ENCODE measurements around the gene JOSD1. TPM values are rescaled to one million over a fixed set of nuclear protein-coding genes. Genes with fewer than 3 reads are reported as not detected.

JOSD1 gene
- total RNA-seq, 1 experiment from 2014 or later = 84.9 TPM

- H3K4me1 Mint-ChIP-seq (ENCODE audit: insufficient read depth, unreplicated experiment) = peaks cover 4% of the 10 kb centered on the region
- H3K27ac Mint-ChIP-seq (ENCODE audit: low read depth, unreplicated experiment) = no peak overlapping the region
- DNase-seq (ENCODE audit: unreplicated experiment) = no peak
- no peak for TF ChIP-seq CTCF (IDR thresholded peaks at IDR 0.05; ENCODE audit: unreplicated experiment)
- ChIA-PET CTCF (interaction anchor here (0.6 to 1.1 kb wide), 2 partner anchors 27 to 61 kb away, joined by 3 to 4 read pairs; no protein-coding TSS in a partner anchor), POLR2A (interaction anchor here (0.6 to 2.9 kb wide), 3 partner anchors 13 to 689 kb away, joined by 3 to 9 read pairs (median 3); partner anchors contain the start of gene CBX7)
- BruUV-seq (replicated peaks) = no TSS peak
- no peak overlapping the region for H3K4me3 Mint-ChIP-seq (ENCODE audit: unreplicated experiment)
- H3K9me3 Mint-ChIP-seq (ENCODE audit: unreplicated experiment) = no peaks in the 10 kb centered on the region
- intact Hi-C loops (cut with micrococcal nuclease) = no loop called here
- no peaks in the 10 kb centered on the region for H3K27me3 Mint-ChIP-seq (ENCODE audit: insufficient read depth, unreplicated experiment)
- peaks cover 81% of the 10 kb centered on the region for H3K36me3 Mint-ChIP-seq (ENCODE audit: insufficient read depth, unreplicated experiment)
These were observed 40.8 kb upstream of the JOSD1 start for GRCh38 chr22:38741576-38741975.

- BruUV-seq (replicated peaks) = no TSS peak
- H3K4me3 Mint-ChIP-seq (ENCODE audit: unreplicated experiment) = no peak overlapping the region
- peaks cover 4% of the 10 kb centered on the region for H3K4me1 Mint-ChIP-seq (ENCODE audit: insufficient read depth, unreplicated experiment)
- no peaks in the 10 kb centered on the region for H3K27me3 Mint-ChIP-seq (ENCODE audit: insufficient read depth, unreplicated experiment)
- H3K36me3 Mint-ChIP-seq (ENCODE audit: insufficient read depth, unreplicated experiment) = peaks cover 84% of the 10 kb centered on the region
- H3K27ac Mint-ChIP-seq (ENCODE audit: low read depth, unreplicated experiment) = no peak overlapping the region
- intact Hi-C loops (cut with micrococcal nuclease) = no loop called here
- H3K9me3 Mint-ChIP-seq (ENCODE audit: unreplicated experiment) = no peaks in the 10 kb centered on the region
- CTCF ChIA-PET = interaction anchor here (0.6 to 1.1 kb wide), 2 partner anchors 28 to 61 kb away, joined by 3 to 4 read pairs; no protein-coding TSS in a partner anchor
- DNase-seq (ENCODE audit: unreplicated experiment) = no peak
- POLR2A ChIA-PET = interaction anchor here (0.6 to 2.9 kb wide), 3 partner anchors 14 to 688 kb away, joined by 3 to 9 read pairs (median 3); partner anchors contain the start of gene CBX7
- no peak for TF ChIP-seq CTCF (IDR thresholded peaks at IDR 0.05; ENCODE audit: unreplicated experiment)
These were observed 40.4 kb upstream of the JOSD1 start for GRCh38 chr22:38741166-38741565.

- BruUV-seq (replicated peaks) = no TSS peak
- DNase-seq (ENCODE audit: unreplicated experiment) = no peak
- CTCF ChIA-PET = no interaction called here
- H3K4me3 Mint-ChIP-seq (ENCODE audit: unreplicated experiment) = no peak overlapping the region
- peaks cover 80% of the 10 kb centered on the region for H3K36me3 Mint-ChIP-seq (ENCODE audit: insufficient read depth, unreplicated experiment)
- intact Hi-C loops (cut with micrococcal nuclease) = no loop called here
- no peaks in the 10 kb centered on the region for H3K27me3 Mint-ChIP-seq (ENCODE audit: insufficient read depth, unreplicated experiment)
- H3K4me1 Mint-ChIP-seq (ENCODE audit: insufficient read depth, unreplicated experiment) = peaks cover 4% of the 10 kb centered on the region
- H3K9me3 Mint-ChIP-seq (ENCODE audit: unreplicated experiment) = no peaks in the 10 kb centered on the region
- TF ChIP-seq CTCF (IDR thresholded peaks at IDR 0.05; ENCODE audit: unreplicated experiment) = no peak
- H3K27ac Mint-ChIP-seq (ENCODE audit: low read depth, unreplicated experiment) = no peak overlapping the region
- POLR2A ChIA-PET = interaction anchor here (0.6 to 1.0 kb wide), 2 partner anchors 17 to 412 kb away, joined by 3 read pairs; partner anchors contain the start of gene CBX7
These were observed 40.0 kb upstream of the JOSD1 start for GRCh38 chr22:38740754-38741153.

- ChIA-PET CTCF (no interaction called here), POLR2A (interaction anchor here (0.6 to 1.3 kb wide), 2 partner anchors 14 to 16 kb away, joined by 3 to 4 read pairs; no protein-coding TSS in a partner anchor)
- BruUV-seq (replicated peaks) = no TSS peak
- H3K4me3 Mint-ChIP-seq (ENCODE audit: unreplicated experiment) = no peak overlapping the region
- no peak for DNase-seq (ENCODE audit: unreplicated experiment)
- no peaks in the 10 kb centered on the region for H3K9me3 Mint-ChIP-seq (ENCODE audit: unreplicated experiment)
- no peaks in the 10 kb centered on the region for H3K27me3 Mint-ChIP-seq (ENCODE audit: insufficient read depth, unreplicated experiment)
- H3K36me3 Mint-ChIP-seq (ENCODE audit: insufficient read depth, unreplicated experiment) = peaks cover 79% of the 10 kb centered on the region
- intact Hi-C loops (cut with micrococcal nuclease) = no loop called here
- no peak for TF ChIP-seq CTCF (IDR thresholded peaks at IDR 0.05; ENCODE audit: unreplicated experiment)
- peaks cover 4% of the 10 kb centered on the region for H3K4me1 Mint-ChIP-seq (ENCODE audit: insufficient read depth, unreplicated experiment)
- H3K27ac Mint-ChIP-seq (ENCODE audit: low read depth, unreplicated experiment) = no peak overlapping the region
These were observed 39.5 kb upstream of the JOSD1 start for GRCh38 chr22:38740116-38740723.

Measured in MCF 10A (cell line).